Erythroblast (primary cell): Measurements from ENCODE around the gene KLF16.

Experiments used
- DNase-seq, 2 experiments: peaks; one replicate each; lab custom pipeline; 2025; lab: John Stamatoyannopoulos, UW
- GATA1 ChIP-seq: IDR thresholded peaks from 2 replicates; pipeline ENCODE4 v1.6.1; 2011; ENCODE audit warnings: low read depth, mild to moderate bottlenecking, control low read depth, low read length, moderate library complexity
- POLR2A ChIP-seq: IDR thresholded peaks from 2 replicates; pipeline ENCODE4 v1.6.1; 2011; ENCODE audit warnings: mild to moderate bottlenecking, low read length

Gene KLF16

DNA sequence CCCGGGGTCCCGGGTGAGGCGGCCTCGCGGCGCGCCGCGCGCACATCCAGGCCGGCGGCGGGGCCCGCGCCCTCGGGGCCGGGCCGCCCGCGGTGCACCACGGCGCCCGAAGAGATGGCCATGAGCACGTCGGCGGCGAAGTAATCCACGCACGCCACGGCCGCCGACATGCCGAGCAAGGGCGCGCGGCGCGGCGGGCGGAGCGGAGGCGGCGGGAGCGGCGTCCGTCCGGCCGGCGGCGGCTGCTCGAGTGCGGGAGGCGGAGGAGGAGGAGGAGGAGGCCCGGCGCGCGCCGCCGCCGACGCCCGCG is at the start of gene KLF16:
Gene KLF16 (minus strand): TSS at position 252 of the 310 bp plus-strand sequence. CDS start 82 bp downstream, at position 170.
- no peak for DNase-seq
- TF ChIP-seq POLR2A (no peak), GATA1 (no peak)

DNA sequence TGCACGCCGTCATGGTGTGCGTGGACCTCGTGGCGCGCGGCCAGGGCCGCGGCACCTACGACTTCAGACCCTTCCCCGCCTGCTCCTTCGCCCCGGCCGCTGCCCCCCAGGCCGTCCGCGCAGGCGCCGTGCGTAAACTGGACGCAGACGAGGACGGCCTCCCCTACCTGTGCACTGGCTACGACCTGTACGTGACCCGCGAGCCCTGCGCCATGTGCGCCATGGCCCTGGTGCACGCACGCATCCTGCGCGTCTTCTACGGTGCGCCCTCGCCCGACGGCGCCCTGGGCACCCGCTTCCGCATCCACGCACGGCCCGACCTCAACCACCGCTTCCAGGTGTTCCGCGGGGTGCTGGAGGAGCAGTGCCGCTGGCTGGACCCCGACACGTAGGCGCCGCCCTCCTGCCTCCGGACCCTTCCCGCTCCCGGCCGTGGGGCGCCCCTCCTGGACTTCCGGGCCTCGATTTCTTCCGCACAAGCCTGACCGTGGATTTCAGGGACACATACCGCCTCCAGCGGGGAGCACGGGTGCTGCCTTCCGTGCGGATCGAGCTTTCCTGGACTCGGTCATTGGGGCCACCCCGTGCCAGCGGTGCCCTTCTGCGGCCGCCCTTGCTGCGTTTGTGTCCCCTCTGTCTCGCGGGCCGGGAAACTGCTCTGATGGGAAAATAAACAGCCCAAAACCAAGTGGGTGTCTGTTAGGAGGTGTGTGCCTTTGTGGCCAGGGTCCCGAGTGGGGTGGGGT is 49.6 kb upstream of the KLF16 start:
- no peak for DNase-seq
- TF ChIP-seq GATA1, result no peak
- TF ChIP-seq POLR2A, result no peak

DNA sequence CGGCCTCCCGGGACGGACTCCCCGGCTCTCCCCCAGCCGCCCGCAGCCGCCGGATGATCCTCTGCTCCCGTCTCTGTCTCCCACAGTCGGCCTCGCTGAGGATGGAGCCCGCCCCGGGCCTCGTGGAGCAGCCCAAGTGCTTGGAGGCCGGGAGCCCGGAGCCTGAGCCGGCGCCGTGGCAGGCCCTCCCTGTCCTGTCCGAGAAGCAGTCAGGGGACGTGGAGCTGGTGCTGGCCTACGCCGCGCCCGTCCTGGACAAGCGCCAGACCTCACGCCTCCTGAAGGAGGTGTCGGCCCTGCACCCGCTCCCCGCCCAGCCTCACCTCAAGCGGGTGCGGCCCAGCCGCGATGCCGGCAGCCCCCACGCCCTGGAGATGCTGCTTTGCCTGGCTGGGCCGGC is 48.6 kb upstream of the KLF16 start:
- TF ChIP-seq GATA1 (no peak), POLR2A (no peak)
- no peak for DNase-seq

DNA sequence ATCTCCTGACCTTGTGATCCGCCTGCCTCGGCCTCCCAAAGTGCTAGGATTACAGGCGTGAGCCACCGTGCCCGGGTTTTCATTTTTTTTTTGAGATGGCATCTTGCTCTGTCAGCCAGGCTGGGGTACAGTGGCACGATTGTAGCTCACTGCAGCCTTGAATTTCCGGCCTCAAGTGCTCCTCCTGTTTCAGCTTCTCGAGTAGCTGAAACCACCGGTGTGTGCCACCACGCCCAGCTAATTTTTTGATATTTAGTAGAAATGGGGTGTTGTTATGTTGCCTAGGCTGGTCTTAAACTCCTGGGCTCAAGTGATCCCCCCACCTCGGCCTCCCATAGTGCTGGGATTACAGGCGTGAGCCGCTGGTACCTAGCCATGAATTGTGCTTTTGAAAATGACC is 47.7 kb upstream of the KLF16 start:
- TF ChIP-seq POLR2A (no peak), GATA1 (no peak)
- no peak for DNase-seq

DNA sequence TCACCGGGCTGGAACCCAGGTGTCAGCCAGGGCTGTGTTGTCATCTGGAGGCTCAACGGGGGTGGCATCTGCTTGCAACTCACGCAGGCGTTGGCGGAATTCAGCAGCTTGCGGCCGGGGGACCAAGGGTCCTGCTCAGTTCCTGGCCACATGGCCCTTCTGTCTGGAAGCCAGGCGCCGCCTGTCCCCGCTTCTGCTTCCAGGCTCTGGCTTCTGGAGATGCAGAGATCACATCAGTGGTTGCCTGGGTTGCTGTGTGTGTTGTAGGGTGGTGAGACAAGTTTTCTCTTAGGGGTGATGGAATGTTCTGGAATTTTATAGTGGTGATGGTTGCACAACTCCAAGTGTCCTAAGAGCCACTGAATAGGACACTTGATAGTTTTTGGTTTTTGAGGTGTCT is 46.8 kb upstream of the KLF16 start:
- DNase-seq, result no peak
- TF ChIP-seq POLR2A (no peak), GATA1 (no peak)

DNA sequence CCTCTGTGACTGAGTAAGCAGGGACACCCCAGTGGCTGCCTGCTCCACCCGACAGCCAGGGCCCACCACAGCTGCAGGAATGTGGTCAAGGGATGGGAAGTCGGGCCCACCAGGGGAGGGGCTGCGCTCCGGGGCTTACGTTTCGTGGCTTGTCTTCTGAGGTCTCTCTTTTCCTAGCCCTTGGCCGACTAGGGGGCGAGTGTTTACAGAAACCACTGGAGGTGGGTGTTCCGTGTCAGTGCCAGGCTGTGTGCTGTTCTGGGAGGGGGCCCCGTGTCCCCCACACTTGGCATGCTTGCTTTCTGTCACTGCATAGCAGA is 46.3 kb upstream of the KLF16 start:
- no peak for DNase-seq
- TF ChIP-seq GATA1 (no peak), POLR2A (no peak)

DNA sequence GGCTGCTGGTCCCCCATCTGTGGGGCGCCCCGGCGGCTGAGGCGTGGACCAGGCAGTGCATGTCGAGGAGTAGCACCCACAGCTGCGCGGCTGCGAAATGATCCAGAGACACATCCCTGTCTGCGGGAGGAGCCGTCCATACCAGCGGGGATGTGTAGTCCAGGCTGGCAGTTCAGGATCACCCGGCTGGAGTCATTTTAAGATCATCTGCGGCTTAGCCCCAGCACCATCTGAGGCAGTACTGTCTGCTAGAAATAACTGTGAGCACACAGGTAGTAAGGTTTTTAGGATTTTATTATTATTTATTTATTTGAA is 44.9 kb upstream of the KLF16 start:
- TF ChIP-seq GATA1 (no peak), POLR2A (no peak)
- no peak for DNase-seq

DNA sequence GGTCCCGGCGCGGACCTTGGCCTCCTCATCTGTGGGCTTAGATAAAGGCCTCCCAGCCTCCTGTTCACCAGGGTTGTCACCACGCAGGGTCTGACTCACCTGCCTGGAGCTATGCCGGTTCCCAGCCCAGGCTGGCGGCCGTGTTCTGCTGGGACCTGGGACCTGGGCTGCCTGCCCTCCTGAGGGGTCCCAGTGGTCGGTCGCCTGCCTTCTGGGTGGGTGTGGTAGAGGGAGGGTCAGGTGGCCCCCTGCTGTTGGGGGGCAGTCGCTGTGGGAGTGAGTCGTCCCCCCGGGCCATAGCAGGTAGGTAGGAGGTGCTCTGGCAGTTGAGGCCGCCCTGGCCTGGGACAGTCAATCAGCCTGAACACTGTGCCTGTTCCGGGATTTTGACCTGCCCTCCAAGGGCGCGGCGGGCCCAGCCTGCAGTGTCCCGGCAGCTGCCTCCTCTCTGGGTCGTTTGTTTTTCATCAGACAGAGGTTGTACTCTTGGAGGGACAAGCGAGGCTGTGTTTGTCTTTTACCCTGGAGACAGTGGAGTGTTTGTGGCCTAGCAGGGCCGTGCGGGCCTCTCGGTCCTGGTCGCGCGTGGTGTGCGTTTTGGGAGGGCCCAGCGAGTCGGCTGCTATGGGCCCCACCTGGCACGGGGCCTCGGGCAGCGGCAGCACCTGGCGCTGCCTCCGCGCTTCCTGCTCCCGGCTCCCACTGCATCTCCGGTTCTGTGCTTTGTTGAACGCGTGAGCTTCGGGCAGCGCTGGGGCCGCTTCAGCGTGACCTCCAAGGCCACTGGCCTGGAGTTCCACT is 44.4 kb upstream of the KLF16 start:
- DNase-seq, result peak in 1 of 2 experiments; percentile 23
- TF ChIP-seq POLR2A (no peak), GATA1 (no peak)

DNA sequence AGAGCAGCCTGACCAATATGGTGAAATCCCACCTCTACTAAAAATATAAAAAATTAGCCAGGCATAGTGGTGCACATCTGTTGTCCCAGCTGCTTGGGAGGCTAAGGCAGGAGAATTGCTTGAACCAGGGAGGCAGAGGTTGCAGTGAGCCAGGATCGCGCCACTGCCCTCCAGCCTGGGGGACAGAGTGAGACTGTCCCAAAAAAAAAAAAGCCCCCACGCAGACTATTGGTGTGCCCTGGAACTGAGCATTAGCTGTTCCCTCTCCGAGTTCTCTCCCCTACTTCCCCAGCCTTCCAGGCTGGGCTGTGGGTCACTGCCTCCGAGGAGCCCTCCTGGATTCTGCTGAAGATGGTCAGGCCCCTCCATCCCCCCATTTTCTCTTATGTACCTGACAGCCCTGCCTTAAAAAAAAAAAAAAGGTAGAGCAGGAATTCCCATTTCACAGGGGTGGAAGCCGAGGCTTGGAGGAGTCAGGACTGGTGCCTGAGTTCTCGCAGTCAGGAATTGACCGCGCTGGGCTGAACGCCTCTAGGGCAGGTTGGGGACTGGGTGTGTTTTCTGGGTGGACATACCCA is 43.7 kb upstream of the KLF16 start:
- no peak for DNase-seq
- TF ChIP-seq POLR2A (no peak), GATA1 (no peak)

DNA sequence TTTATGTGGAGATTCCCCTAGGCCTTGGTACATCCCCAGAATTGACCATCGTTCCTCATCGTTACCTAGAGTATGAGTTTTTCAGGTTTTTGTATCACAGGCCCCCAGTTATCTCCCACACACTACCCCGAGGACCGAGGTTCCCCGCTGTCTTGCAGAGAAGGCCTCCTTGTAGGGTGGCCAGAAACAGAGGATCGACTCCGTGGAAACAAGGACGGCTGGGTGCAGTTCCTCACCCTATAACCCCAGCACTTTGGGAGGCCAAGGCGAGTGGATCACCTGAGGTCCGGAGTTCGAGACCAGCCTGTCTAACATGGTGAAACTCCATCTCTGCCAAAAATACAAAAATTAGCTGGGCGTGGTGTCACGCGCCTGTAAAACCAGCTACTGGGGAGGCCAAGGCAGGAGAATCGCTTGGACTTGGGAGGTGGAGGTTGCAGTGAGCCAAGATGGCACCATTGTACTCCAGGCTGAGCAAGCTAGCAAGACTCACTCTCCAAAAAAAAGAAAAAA is 42.5 kb upstream of the KLF16 start:
- TF ChIP-seq POLR2A, result no peak
- no peak for TF ChIP-seq GATA1
- no peak for DNase-seq

DNA sequence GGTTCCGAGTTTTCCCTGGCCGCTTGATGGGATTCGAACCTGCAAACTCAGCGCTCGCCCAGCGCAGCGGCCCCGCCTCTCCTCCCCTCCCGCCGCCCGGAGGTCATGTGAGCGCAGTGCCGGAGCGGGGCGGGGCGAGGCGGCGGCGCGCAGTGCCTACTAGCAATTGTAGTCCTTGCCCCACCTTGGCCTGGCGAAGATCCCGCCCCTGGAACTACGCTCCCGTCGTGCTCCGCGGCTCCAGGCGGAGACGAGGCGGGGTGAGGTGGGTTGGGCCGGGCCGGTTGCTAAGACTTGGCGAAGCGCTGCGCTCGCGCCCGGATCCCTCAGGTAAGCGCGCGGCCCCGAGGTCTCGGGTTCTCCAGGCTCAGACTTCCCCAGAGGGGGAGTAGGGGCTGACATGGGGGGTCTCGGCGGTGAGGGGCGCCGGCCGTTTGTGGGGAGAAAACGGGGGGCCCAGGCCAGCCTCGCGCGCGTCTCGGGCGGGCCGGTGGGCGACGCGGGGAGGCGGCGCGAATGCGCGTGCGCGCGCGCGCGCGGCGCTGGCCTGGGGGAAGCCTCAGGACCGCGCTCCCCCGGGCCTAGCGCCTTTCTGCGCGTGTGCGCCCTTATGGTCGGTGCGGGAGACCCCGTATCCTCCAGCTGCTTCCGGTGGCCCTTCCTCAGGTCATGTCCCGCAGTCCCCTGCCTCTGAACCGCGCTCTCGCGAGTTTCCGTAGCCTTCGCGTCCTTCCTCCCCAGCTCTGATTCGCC is 41.9 kb upstream of the KLF16 start, which contains the start of the genes ADAT3 and SCAMP4:
Gene ADAT3 (plus strand): TSS at position 290 of the 753 bp plus-strand sequence. CDS start 6,649 bp downstream, outside the sequence.
Gene SCAMP4 (plus strand): TSS at position 290 of the 753 bp plus-strand sequence. CDS start 9,621 bp downstream, outside the sequence.
- peak; percentile 99 for DNase-seq
- TF ChIP-seq POLR2A (peak; percentile 71), GATA1 (no peak)

DNA sequence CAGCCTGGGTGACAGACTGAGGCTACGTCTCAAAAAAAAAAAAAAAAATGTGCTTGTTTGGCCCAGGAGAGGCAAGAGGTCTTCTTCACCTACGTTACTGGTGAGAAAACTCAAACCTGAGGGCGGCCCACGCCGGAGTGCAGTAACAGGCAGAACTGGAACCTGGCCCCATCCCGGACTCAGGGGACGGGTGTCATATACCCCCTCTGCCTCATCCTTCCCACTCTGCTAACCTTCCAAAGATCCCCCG is 41.4 kb upstream of the KLF16 start:
- DNase-seq, result no peak
- TF ChIP-seq POLR2A (no peak), GATA1 (no peak)

DNA sequence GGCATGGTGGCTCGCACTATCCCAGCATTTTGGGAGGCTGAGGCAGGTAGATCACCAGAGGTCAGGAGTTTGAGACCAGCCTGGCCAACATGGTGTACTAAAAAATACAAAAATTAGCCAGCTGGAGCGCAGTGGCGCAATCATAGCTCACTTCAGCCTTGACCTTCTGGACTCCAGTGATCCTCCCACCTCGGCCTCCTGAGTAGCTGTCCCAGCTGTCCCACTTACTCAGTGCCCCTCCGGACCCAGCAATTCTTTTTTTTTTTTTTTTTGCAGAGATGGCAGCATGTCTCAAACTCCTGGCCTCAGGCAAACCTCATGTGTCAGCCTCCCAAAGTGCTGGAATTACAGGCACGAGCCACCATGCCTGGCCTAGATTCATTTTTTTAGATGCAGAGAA is 39.5 kb upstream of the KLF16 start:
- TF ChIP-seq POLR2A (no peak), GATA1 (no peak)
- no peak for DNase-seq

DNA sequence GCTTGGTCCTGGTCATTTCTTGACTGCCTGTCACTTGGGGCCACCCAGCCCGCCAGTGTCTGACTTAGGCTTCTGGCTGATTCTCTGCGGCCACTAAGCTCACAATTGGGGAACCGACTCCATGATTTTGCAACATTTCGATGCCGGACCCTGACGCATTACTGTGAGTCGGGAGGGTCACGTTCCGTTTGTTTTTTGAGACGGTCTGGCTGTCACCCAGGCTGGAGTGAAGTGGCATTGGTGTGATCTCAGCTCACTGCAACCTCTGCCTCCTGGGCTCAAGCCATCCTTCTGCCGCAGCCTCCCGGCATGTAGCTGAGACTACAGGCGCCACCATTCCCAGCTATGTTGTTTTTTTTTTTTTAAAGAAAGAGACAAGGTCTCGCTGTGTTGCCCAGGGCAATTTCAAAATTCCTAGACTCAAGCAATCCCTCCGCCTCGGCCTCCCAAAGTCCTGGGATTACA is 38.6 kb upstream of the KLF16 start:
- no peak for TF ChIP-seq GATA1
- no peak for TF ChIP-seq POLR2A
- DNase-seq, result no peak
